ENCODE results near the gene CCDC117.

DNA sequence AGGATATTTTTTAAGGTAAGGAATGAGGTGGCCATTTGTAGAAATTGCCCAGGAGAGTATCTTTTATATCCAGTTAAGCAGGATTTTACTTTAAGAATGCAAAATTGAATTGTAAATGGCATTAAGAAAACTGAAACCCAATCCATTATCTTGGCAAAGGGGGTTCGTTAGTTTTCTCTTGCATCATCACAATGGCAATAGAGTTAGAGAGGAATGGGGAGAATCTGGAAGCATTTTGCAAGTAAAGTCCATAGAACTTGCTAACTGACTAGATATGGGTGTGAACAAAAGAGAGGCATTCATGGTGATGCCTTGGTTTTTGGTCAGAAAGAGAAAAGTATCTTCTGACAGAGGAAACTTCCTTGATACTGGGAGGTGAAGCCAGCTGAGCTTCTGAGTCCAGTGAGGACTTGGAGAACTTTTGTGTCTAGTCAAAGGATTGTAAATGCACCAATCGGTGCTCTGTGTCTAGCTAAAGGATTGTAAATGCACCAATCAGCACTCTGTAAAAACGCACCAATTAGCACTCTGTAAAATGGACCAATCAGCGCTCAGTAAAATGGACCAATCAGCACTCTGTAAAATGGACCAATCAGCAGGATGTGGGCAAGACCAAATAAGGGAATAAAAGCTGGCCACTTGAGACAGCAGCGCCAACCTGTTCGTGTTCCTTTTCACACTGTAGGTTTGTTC is 3.6 kb upstream of the CCDC117 start:
- TF ChIP-seq BHLHE40 (IDR thresholded peaks at IDR 0.05; ENCODE audit: borderline replicate concordance) = no peak
- no peak for TF ChIP-seq ZNF384 (IDR thresholded peaks at IDR 0.05)
- no peak for TF ChIP-seq SP1 (IDR thresholded peaks at IDR 0.05)
- no peak for TF ChIP-seq FOXM1 (IDR thresholded peaks at IDR 0.05; ENCODE audit: borderline replicate concordance)
- no peak for TF ChIP-seq ELF4 (IDR thresholded peaks at IDR 0.05)

Measured in HEK293T (cell line).